GM18526 (cell line): ENCODE results near the gene LRRC41.

Source experiments
- POLR2A ChIP-seq: IDR thresholded peaks from 3 replicates; pipeline ENCODE4 v1.6.1; 2011; ENCODE audit not compliant: insufficient read length; ENCODE audit errors: extremely low read depth

The LRRC41 gene

DNA sequence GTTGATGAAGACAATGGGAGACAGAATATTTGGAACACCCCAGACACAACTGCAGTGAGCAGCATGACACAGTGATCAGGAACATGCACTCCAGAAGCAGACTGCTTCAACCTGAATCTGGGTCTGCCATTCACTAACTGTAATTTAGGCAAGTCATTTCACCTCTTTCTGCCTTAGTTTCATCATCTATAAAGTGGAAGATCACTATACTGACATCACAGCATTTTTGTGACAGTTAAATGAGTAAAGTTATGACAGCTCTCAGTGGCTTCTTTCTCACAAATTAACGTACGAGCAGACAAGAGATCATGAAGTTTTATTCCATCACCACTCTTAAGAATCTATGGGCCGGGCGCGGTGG, 14.3 kb downstream of the LRRC41 start:
- TF ChIP-seq POLR2A: no peak

DNA sequence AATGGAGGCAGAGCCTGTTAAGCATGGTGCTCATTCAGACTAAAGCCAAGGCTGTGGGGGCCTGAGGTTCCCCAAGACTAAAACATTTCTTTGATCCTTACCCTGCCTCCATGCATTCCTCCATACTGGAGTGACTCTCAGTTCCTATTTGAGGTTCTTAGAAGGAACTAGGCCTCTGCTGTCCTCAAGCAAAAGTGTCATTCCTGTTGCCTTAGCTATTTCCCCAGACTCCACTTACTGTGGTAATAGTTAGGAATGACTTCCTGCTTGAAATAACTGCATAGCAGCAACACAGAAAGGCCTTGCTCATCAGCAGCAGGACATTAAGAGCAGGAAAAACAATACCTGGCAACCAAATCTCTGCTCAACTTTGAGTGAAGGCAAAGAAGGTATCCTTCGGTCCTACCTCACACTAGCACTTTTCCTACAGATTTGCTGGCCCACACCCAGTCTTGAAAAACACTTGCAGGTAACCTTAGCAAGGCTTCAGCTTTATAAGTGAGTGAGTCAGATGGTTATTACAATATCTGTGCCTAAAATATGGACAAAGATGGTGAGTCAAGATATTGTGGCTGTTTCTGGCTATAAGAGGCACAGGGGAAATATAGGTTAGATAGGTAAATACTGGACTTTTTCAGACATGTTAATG, 14.8 kb downstream of the LRRC41 start:
- no peak for TF ChIP-seq POLR2A

DNA sequence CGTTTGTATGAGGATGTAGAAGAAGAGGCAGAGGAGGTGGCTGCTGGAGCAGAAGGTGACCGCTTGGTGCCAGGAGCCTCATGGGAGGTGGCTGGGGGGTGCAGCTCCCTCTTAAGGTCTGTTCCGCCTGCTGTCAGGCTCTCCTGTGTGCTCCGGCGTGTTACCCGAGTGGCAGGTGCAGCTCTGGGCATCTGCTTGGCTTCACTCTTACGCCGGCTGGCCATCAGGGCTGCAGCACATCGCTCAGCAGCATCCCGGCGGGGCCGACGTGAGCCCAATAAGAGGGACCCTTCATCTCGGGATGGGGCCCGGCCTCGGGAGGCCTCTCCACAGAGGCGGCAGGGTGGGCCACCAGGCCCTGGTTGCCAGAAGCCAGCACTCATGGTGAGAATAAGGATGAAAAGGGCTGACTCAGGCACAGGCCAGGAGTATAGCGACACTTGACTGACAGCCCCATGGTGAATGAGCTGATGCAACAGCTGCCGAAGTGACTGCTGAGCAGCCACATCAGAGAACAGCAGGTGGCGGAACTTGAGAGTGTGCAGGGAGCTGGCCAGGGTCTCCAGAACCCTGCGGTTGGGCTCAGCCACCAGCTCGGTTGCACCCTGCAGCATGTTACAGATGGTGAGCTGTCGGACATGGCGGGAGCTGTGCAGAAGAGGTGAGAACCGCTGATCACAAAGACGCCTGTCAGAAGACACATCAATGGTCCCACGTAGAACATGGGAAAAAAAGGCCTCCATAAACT, 17.5 kb downstream of the LRRC41 start:
- no peak for TF ChIP-seq POLR2A

DNA sequence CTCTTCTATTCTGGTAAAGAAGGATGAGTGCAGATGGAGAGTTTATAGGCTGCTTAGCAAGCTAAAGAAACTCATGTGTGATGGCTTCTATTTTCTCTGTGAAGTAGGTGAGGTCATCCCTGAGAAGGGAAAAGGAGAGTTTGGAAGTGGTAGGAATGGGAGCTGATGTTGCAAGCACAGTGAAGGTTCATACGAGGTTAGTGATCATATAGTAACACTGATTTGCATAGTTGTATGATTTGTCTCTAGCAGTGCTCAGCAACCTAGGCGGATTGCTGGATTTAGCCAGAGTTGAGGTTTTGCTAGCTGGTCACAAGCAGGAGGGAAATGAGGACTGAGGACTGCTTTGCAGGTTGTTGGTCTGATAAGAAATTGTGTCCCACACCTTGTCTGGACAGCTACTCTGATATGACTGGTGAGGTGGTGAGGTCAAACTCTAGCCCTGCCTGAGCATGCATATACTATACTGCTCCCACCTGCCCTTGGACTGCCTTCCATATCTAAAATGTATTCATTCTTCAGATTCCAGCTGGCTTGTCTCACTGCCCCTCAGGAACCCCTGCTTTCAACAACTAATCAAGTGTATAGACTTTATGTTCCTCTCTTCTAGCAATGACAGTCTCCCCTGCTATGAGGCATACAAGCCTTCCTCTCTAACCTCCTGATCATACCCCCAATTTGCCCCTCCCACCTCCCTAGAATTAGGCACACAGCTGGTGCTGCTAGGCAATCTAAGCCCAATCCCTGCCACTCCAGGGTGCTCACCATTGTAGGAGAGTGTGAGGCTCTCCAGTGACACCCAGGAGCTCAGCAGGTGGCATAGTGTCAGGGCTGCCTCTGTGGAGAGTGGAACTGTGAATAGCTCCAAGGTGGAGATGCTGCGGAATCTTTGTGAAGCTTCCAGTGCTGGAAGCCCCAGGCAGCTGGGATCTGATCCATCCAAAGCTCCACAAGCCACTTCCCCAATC, 18.5 kb downstream of the LRRC41 start:
- TF ChIP-seq POLR2A: no peak

DNA sequence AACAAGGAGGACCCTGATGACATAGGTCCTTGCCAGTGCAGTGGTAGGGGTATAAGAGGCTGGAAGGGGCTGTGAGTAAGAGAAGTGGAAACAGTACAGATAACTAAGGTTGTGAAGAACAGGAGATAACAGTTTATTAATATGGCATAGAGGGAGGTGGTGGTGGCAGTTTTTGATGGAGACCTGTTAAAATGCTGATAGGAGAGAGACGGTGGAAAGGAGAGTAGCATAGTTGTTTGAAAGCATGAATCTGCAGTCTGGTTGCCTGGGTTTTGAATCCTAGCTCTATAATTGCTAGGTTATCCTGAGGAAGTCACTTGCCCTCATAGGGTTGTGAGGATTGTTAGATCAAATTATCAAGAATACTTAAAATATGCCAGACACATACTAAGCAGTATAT, 19.4 kb downstream of the LRRC41 start:
- no peak for TF ChIP-seq POLR2A

DNA sequence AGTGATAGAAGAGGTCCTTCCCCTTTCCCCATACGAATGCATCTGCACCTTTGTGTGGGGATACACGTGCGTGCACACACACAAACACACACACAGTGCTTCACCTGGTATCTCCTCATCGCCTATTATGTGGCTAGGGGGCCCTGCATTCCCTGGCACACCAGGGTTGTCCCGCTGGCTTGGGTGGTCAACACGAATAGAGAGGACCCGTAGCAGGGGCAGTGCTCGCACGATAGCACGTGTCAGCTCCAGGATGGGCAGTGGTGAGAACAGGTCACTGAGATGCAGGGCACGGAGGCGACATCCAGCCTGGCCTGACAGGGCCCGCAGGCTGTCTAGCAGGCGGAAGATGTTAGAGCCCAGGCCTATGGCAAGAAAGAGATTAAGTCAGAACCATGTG, 22.4 kb downstream of the LRRC41 start:
- no peak for TF ChIP-seq POLR2A

DNA sequence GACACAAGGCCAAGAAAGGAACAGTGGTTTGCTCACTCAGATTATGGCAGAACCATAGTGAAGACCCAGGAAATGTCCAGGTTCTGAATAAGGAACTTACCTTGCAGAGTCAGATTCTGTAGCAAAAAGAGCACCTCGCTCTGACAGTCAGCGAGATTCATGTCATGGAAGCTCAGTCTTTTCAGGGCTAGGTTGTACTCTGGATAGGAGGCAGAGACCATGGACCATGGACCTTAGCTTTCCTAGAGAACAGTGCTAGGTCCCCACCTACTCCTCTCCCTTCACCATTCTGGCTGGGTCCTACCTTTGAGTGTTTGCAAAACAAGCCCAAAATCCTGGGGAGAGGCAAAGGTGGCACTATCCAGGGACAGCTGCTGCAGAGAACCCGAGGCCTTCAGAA, 23.3 kb downstream of the LRRC41 start:
- no peak for TF ChIP-seq POLR2A

DNA sequence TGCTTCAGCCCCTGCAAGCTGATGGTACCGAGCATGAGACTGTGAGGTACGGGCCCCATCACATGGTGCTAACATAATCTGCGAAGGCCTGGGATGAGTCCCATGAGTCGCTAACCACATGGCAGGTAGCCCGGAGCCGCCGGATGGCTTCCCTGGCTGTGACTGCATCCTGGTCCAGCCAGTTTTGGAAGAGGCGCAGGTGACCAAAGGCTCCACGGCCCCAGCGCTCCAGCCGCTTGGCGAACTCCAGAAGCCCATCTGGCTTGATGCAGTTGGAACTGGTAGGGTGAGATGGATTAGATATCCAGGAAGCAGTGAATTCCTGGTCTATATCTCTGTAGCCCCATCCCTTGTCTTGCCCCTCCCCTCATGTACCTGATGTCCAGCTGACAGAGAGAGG, 24.6 kb downstream of the LRRC41 start:
- no peak for TF ChIP-seq POLR2A

DNA sequence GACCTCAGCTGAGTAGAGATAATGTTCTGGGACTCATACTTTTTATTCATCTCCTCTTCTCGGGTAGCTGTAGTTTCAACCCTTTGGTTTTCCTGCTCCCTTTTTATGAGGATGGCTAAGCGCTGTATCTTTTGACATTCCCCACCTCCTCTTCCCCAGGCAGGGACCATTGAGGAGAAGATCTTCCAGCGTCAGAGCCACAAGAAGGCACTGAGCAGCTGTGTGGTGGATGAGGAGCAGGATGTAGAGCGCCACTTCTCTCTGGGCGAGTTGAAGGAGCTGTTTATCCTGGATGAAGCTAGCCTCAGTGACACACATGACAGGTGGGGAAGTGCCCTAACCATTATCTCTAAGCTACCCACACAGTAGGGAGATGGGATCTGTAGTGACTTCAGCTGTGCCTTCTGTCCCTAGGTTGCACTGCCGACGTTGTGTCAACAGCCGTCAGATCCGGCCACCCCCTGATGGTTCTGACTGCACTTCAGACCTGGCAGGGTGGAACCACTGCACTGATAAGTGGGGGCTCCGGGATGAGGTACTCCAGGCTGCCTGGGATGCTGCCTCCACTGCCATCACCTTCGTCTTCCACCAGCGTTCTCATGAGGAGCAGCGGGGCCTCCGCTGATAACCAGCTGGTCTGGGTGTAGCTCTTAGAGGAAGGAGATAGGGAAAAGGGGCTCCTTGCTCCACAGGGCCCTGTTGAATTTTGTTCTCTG, 25.6 kb downstream of the LRRC41 start:
- no peak for TF ChIP-seq POLR2A

DNA sequence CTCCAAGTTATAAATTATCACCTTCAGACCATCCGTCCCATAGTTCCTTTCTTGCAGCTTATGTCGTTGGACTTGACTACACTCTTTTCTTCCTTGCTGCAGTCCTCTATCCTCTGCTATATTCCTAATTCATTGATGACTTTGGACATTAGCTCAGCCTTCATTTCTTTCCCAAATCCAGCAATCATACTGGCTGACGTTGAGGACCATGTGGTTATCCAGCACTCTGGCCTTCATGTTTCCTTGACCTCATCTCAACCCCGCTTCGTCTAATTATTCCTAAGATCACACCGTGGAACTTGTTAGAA, 28.4 kb downstream of the LRRC41 start:
- TF ChIP-seq POLR2A: no peak

DNA sequence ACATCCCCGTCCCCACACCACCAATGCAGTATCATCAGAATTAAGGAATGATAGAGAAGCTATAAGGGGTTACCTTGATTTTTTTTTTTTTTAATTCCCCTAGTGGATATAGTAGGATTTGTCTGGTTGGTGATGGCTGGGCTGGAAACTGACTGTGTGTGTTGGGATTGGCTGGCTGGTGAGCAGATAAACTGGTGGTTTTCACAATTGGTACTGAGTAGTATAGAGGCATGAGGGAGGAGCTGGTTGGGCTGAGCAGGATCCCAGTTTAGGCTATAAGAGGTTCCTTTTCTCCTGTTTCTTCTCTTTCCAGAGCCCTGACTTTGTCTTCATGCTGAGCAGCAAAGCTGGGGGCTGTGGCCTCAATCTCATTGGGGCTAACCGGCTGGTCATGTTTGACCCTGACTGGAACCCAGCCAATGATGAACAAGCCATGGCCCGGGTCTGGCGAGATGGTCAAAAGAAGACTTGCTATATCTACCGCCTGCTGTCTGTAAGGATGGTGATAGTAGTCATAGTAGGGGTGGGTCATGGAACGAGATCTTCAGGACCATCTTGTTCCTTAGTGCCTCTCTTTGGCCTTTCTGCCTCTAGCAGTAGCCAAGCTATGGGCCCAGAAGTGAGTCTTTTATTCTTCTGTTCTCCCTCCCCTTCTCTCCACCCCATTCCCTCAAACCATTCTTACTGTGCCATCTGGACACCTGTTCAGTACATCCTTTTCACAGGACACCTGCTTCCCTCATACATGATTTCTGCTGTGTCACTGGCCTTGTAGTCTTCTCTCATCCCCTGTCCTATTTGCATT, 29.0 kb downstream of the LRRC41 start:
- no peak for TF ChIP-seq POLR2A

DNA sequence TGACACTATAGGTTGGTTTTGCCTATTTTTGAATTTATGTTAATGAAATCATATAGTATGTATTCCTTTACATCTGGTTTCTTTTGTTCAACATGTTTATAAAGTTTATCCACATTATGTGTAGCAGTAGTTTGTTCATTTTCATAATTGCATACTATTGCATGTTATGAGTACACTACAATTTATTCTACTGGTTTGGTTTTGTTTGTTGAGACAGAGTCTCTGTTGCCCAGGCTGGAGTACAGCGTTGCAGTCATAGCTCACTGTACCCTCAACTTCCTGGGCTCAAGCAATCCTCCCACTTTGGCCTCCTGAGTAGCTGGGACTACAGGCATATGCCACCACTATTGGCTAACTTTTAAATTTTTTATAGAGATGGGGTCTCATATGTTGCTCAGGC, 34.8 kb downstream of the LRRC41 start:
- no peak for TF ChIP-seq POLR2A

DNA sequence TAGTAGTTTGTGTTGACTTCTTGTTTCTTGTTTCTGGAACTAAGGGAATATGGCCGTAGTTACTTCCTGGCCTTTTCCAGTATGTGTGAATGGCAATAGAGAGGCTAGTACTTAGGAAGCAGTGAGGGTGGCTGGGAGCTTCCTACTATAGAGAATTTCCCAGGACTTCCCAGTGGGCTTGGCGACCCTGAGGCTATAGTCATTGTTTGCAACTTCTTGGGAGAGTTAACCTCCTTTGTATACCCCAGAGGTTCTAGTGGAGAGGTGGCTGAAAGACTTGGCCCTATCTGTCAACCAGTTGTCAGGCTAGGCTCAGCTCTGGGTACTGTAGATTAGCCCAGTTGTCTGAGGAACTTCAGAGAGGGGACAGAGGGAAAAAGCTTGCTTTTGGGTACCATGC, 40.3 kb downstream of the LRRC41 start:
- TF ChIP-seq POLR2A: no peak

DNA sequence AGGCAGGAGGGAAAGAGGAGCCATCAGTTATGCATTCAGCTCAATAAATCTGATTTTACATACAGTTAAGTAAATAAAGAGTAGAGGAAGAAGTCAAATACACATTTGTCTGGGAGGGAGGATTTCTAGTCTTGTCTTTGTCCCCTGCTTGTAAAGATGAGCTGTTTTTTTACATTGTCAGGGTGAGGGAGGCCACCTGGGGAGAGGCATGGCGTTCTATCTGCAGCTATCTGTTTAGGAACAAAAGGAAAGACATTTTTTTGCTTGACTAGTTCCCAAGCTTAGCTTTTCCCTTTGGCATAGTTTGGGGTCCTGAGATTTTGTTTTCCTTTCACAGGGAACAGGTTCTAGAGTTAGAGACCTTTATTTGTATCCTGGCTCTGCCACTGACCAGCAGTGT, 40.9 kb downstream of the LRRC41 start:
- TF ChIP-seq POLR2A: no peak

DNA sequence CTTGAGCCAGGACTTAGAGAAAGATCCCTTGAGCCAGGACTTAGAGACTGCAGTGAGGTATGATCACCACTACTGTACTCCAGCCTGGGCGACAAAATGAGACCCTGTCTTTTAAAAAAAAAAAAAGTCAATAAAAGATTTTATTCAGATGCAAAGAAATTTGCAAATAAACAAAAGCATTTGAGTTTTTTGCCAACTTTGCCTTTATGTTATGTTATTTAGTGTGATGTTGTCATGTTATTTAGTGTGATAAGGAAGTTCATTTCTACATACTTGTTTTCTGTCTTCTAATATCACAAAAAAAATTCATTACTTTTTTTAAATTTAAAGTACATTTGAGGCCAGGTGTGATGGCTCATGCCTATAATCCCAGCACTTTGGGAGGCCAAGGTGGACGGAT, 46.9 kb downstream of the LRRC41 start:
- TF ChIP-seq POLR2A: no peak
